Tibial artery (tissue), 4 donors: Measurements from ENCODE around the gene LTBP3.

Source experiments
- DNase-seq, 2 donors: peaks; one replicate each; pipeline ENCODE4 v3.0.0-alpha.2; 2019
- H3K27ac ChIP-seq, 2 donors: fragments of 200-600 bp; sonication (generic) in 1 of 2; 1 replicate in 1 of 2; 2 replicates in 1 of 2; pipeline ENCODE4 v1.5.1; 2018 to 2019; ENCODE audit warnings: mild to moderate bottlenecking in 1 of 2
- H3K27me3 ChIP-seq, 2 donors: fragments of 200-600 bp; sonication (generic) in 1 of 2; one replicate each; pipeline versions ENCODE4 v1.5.1 to v1.6.0; 2016 to 2019
- H3K36me3 ChIP-seq, 3 donors: fragments of 200-600 bp; sonication (generic) in 2 of 3; one replicate each; pipeline ENCODE4 v1.5.1; 2016 to 2019; ENCODE audit warnings: mild to moderate bottlenecking in 2 of 3
- H3K4me1 ChIP-seq, 4 donors: fragments of 200-600 bp; sonication (generic) in 2 of 4; 1 replicate in 3 of 4; 2 replicates in 1 of 4; pipeline ENCODE4 v1.5.1; 2016 to 2019
- H3K4me3 ChIP-seq, 2 donors: fragments of 200-600 bp; sonication (generic) in 1 of 2; 1 replicate in 1 of 2; 2 replicates in 1 of 2; pipeline ENCODE4 v1.5.1; 2018 to 2019; ENCODE audit warnings: mild to moderate bottlenecking in 2 of 2
- H3K9me3 ChIP-seq, 3 donors: fragments of 200-600 bp; sonication (generic) in 1 of 3; one replicate each; pipeline ENCODE4 v1.5.1; 2016 to 2019
- intact Hi-C: fragments of 100-400 bp; cut with DNase I; formaldehyde crosslinking; loops from one replicate; pipeline ENCODE4 v1.15.0; 2023; ENCODE audit warnings: low total_unique reads
- TF ChIP-seq, protein P1 (sequence below), 2 experiments: fragments of 200-600 bp in 1 of 2; fragments of 450-650 bp in 1 of 2; IDR thresholded peaks; one replicate each; pipeline ENCODE4 v1.5.1; 2017 to 2019; ENCODE audit warnings: antibody characterized with exemption in 2 of 2, mild to moderate bottlenecking in 1 of 2, moderate library complexity in 1 of 2

Gene LTBP3

GRCh38 chr11:65584106-65584505 lies 25.9 kb upstream of the LTBP3 start:
- DNase-seq, result no peak
- Histone ChIP-seq H3K27ac (peak overlapping the region; percentile 30 to 31), H3K4me1 (peaks cover 0 to 42% (median 40%) of the 10 kb centered on the region in 4 donors), H3K4me3 (no peak overlapping the region), H3K36me3 (peaks cover 54 to 78% (median 66%) of the 10 kb centered on the region in 3 donors), H3K9me3 (no peaks in the 10 kb centered on the region), H3K27me3 (no peaks in the 10 kb centered on the region)
- intact Hi-C loops, result no loop called here
- TF ChIP-seq, protein P1, sequence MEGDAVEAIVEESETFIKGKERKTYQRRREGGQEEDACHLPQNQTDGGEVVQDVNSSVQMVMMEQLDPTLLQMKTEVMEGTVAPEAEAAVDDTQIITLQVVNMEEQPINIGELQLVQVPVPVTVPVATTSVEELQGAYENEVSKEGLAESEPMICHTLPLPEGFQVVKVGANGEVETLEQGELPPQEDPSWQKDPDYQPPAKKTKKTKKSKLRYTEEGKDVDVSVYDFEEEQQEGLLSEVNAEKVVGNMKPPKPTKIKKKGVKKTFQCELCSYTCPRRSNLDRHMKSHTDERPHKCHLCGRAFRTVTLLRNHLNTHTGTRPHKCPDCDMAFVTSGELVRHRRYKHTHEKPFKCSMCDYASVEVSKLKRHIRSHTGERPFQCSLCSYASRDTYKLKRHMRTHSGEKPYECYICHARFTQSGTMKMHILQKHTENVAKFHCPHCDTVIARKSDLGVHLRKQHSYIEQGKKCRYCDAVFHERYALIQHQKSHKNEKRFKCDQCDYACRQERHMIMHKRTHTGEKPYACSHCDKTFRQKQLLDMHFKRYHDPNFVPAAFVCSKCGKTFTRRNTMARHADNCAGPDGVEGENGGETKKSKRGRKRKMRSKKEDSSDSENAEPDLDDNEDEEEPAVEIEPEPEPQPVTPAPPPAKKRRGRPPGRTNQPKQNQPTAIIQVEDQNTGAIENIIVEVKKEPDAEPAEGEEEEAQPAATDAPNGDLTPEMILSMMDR (IDR thresholded peaks at IDR 0.05), result no peak

GRCh38 chr11:65583589-65583988 lies 25.4 kb upstream of the LTBP3 start:
- intact Hi-C loops, result no loop called here
- peaks cover 0 to 43% (median 43%) of the 10 kb centered on the region in 4 donors for H3K4me1 ChIP-seq
- DNase-seq, result no peak
- TF ChIP-seq, protein P1 (IDR thresholded peaks at IDR 0.05), result no peak
- peaks cover 54 to 79% (median 71%) of the 10 kb centered on the region in 3 donors for H3K36me3 ChIP-seq
- no peak overlapping the region for H3K4me3 ChIP-seq
- H3K9me3 ChIP-seq, result no peaks in the 10 kb centered on the region
- no peaks in the 10 kb centered on the region for H3K27me3 ChIP-seq
- peak overlapping the region; percentile 30 to 57 for H3K27ac ChIP-seq

- no peaks in the 10 kb centered on the region for H3K27me3 ChIP-seq
- peaks cover 0 to 42% (median 38%) of the 10 kb centered on the region in 4 donors for H3K4me1 ChIP-seq
- intact Hi-C loops, result no loop called here
- DNase-seq, result no peak
- H3K9me3 ChIP-seq, result no peaks in the 10 kb centered on the region
- peaks cover 58 to 77% (median 77%) of the 10 kb centered on the region in 3 donors for H3K36me3 ChIP-seq
- peak overlapping the region; percentile 57 to 98 for H3K27ac ChIP-seq
- no peak overlapping the region for H3K4me3 ChIP-seq
- TF ChIP-seq, protein P1 (IDR thresholded peaks at IDR 0.05), result no peak
Measured at GRCh38 chr11:65581928-65582327, 23.8 kb upstream of the LTBP3 start.

DNA sequence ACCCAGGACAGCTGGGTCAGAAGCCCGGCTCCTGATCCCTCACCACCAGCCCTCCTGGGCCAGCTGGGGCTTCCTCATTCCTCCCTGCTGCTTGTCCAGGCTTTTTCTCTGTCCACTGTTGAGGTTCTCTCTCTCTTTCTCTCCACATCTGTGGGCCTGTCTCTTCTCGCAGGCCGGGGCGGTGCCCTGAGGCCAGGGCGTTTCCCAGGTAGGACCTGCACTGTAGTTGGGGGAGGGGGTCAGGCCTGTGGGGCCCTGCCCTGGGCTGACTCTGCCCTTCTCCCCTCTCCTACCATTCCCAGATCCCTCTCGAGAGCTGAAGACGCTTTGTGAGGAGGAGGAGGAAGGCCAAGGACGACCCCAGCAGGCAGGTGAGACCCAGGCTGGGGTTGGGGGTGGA lies 22.6 kb upstream of the LTBP3 start:
- H3K27ac ChIP-seq, result peak overlapping the region; percentile 57 to 98
- DNase-seq, result no peak
- H3K27me3 ChIP-seq, result no peaks in the 10 kb centered on the region
- intact Hi-C loops, result no loop called here
- peaks cover 0 to 41% (median 27%) of the 10 kb centered on the region in 4 donors for H3K4me1 ChIP-seq
- TF ChIP-seq, protein P1 (IDR thresholded peaks at IDR 0.05), result no peak
- H3K4me3 ChIP-seq, result no peak overlapping the region
- H3K9me3 ChIP-seq, result no peaks in the 10 kb centered on the region
- peaks cover 56 to 70% (median 69%) of the 10 kb centered on the region in 3 donors for H3K36me3 ChIP-seq

DNA sequence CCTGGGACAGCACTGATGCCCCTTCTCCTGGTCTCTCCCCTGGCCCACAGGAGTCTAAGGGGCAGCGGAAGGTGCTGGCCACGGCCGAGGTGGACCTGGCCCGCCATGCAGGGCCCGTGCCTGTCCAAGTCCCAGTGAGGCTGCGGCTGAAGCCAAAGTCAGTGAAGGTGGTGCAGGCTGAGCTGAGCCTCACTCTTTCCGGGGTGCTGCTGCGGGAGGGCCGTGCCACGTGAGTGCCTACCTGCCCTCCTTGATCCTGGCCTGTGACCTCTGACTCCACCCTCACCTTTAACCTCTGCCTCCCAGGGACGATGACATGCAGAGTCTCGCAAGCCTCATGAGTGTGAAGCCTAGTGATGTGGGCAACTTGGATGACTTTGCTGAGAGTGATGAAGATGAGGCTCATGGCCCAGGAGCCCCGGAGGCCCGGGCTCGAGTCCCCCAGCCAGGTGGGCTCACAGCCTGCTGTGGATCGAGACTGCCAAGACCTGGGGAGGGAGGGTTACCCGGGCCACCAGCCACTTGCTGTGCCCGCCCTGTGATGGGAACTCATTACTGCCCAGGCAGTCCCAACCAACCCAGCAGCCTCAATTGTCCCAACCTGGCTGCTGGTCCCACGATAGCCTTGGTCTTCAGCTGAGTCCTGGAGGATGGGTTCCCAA lies 22.0 kb upstream of the LTBP3 start:
- TF ChIP-seq, protein P1 (IDR thresholded peaks at IDR 0.05), result no peak
- no peak for DNase-seq
- intact Hi-C loops, result no loop called here
- Histone ChIP-seq H3K4me1 (peaks cover 0 to 41% (median 26%) of the 10 kb centered on the region in 4 donors), H3K27ac (peak overlapping the region; percentile 57 to 98), H3K4me3 (no peak overlapping the region), H3K27me3 (no peaks in the 10 kb centered on the region), H3K36me3 (peaks cover 51 to 64% (median 64%) of the 10 kb centered on the region in 3 donors), H3K9me3 (no peaks in the 10 kb centered on the region)
